ENCODE data around the gene ARHGEF12.
"Not testable (repeated sequence)": the region's sequence is repeated elsewhere in the genome, so short reads cannot be mapped to it uniquely, and the experiment has no call there.

ARHGEF12 gene

GRCh38 chr11:120501976-120502755, 166.0 kb downstream of the ARHGEF12 start:
- no peak for DNase-seq

- DNase-seq, result not testable (repeated sequence)
Measured at GRCh38 chr11:120503529-120503928, 167.3 kb downstream of the ARHGEF12 start.

- DNase-seq, result no peak
Measured at GRCh38 chr11:120505801-120506425, 169.7 kb downstream of the ARHGEF12 start.

- DNase-seq, result no peak
Measured at GRCh38 chr11:120509346-120510053, 173.3 kb downstream of the ARHGEF12 start.

GRCh38 chr11:120510406-120511115, 174.3 kb downstream of the ARHGEF12 start:
- no peak for DNase-seq

GRCh38 chr11:120511116-120511819, 175.1 kb downstream of the ARHGEF12 start, which contains the start of gene GRIK4:
GRIK4 (plus strand) TSS chr11:120511748; CDS start chr11:120660319, 148,571 bp downstream.
- DNase-seq, result peak; percentile 69 to 80

- DNase-seq, result no peak
Measured at GRCh38 chr11:120511820-120512738, 175.9 kb downstream of the ARHGEF12 start.

- no peak for DNase-seq
Measured at GRCh38 chr11:120512739-120513435, 176.7 kb downstream of the ARHGEF12 start.

- peak in 1 of 2 donors; percentile 22 for DNase-seq
Measured at GRCh38 chr11:120513436-120514315, 177.5 kb downstream of the ARHGEF12 start.

- DNase-seq, result no peak
Measured at GRCh38 chr11:120514541-120515121, 178.4 kb downstream of the ARHGEF12 start.

GRCh38 chr11:120515186-120515723, 179.0 kb downstream of the ARHGEF12 start:
- no peak for DNase-seq

- no peak for DNase-seq
Measured at GRCh38 chr11:120516461-120517389, 180.5 kb downstream of the ARHGEF12 start.

- DNase-seq, result no peak
Measured at GRCh38 chr11:120517390-120517761, 181.2 kb downstream of the ARHGEF12 start.

GRCh38 chr11:120517801-120518291, 181.6 kb downstream of the ARHGEF12 start:
- DNase-seq, result no peak

GRCh38 chr11:120518356-120518755, 182.1 kb downstream of the ARHGEF12 start:
- DNase-seq, result no peak

- DNase-seq, result no peak
Measured at GRCh38 chr11:120519474-120519873, 183.3 kb downstream of the ARHGEF12 start.

- DNase-seq, result no peak
Measured at GRCh38 chr11:120520091-120520822, 184.0 kb downstream of the ARHGEF12 start.

Data from hippocampal formation (tissue), 2 donors.